Lung (tissue), 12 donors: ENCODE results near the gene RFX3. TPM values are rescaled to one million over a fixed set of nuclear protein-coding genes. Genes with fewer than 3 reads are reported as not detected.

Experiments
- ATAC-seq: fragments of 200-7000 bp; cut with Tn5 transposase; one replicate; pipeline ENCODE4 v1.9.1; 2020; ENCODE audit warnings: moderate number of reproducible peaks; ENCODE audit not compliant: insufficient read depth, low FRiP score
- DNase-seq, 3 donors: peaks; one replicate each; pipeline ENCODE4 v3.0.0-alpha.2; 2013 to 2017
- H3K27ac ChIP-seq, 2 donors: one replicate each; pipeline ENCODE4 v1.5.1; 2013; ENCODE audit warnings: mild to moderate bottlenecking in 2 of 2, moderate library complexity in 2 of 2, control low read depth in 1 of 2, inconsistent platforms in 1 of 2, low read depth in 1 of 2, low read length in 1 of 2
- H3K27me3 ChIP-seq, 3 donors: one replicate each; pipeline ENCODE4 v1.5.1; 2013; ENCODE audit warnings: low read length in 2 of 3; ENCODE audit not compliant: control insufficient read depth in 3 of 3, insufficient read depth in 3 of 3
- H3K36me3 ChIP-seq, 4 donors: one replicate each; pipeline ENCODE4 v1.5.1; 2013; ENCODE audit warnings: low read length in 4 of 4, mild to moderate bottlenecking in 1 of 4, moderate library complexity in 1 of 4; ENCODE audit not compliant: control insufficient read depth in 4 of 4, insufficient read depth in 4 of 4
- H3K4me1 ChIP-seq, 5 donors: one replicate each; pipeline ENCODE4 v1.5.1; 2013; ENCODE audit warnings: low read length in 5 of 5, mild to moderate bottlenecking in 2 of 5, moderate library complexity in 1 of 5; ENCODE audit not compliant: control insufficient read depth in 5 of 5, insufficient read depth in 5 of 5
- H3K4me3 ChIP-seq: one replicate; pipeline ENCODE4 v1.5.1; 2013; ENCODE audit warnings: mild to moderate bottlenecking, control low read depth, moderate library complexity
- H3K9ac ChIP-seq, 2 donors: one replicate each; pipeline ENCODE4 v1.5.1; 2013; ENCODE audit warnings: low read length in 2 of 2, control low read depth in 1 of 2; ENCODE audit not compliant: insufficient read depth in 1 of 2
- H3K9me3 ChIP-seq, 4 donors: one replicate each; pipeline ENCODE4 v1.5.1; 2013; ENCODE audit warnings: low read length in 3 of 4, mild to moderate bottlenecking in 1 of 4, moderate library complexity in 1 of 4; ENCODE audit not compliant: control insufficient read depth in 4 of 4, insufficient read depth in 3 of 4
- CTCF ChIP-seq: IDR thresholded peaks from 2 replicates; pipeline ENCODE4 v1.5.1; 2012; ENCODE audit warnings: mild to moderate bottlenecking; ENCODE audit errors: control extremely low read depth, extremely low read depth
- WGBS, 2 donors: extraction: QIAGEN DNeasy Blood & Tissue Kit; methylation state at CpG; one replicate each; pipeline ENCODE4 v1.1.7; 2013; 5-methylcytosine and 5-hydroxymethylcytosine counted together
- polyA plus RNA-seq, 2 donors: library from polyadenylated mRNA; stranded (reverse); fragments of 200-250 nt; gene quantifications; one replicate each; pipeline ENCODE4 v1.2.1, GENCODE V29; 2013
- total RNA-seq, 2 donors: library from RNA; depleted of rRNA in 1 of 2; stranded (reverse); fragments of >200 nt in 1 of 2; gene quantifications; one replicate each; pipeline ENCODE4 v1.2.1, GENCODE V29; 2014 to 2021
- donor health status: control.
- donor health status: control.
- donor health status: Bipolar disorder and iron deficiency.
- donor health status: healthy.
- donor health status: DM: yes; HTN: yes; CAD: no.

Gene RFX3
- total and polyA plus RNA-seq, 4 donors: 3.3 to 45.8 (median 14.0) TPM

GRCh38 chr9:3342159-3342777, 183.5 kb downstream of the RFX3 start:
- DNase-seq: no peak
- no peak for TF ChIP-seq CTCF
- H3K36me3 ChIP-seq: no peaks in the 10 kb centered on the region
- 67 to 87% methylated on average over 2 of the region's 2 CpGs for WGBS, 2 donors
- no peak for ATAC-seq
- no peak overlapping the region for H3K4me3 ChIP-seq
- H3K27ac ChIP-seq: no peak overlapping the region
- no peaks in the 10 kb centered on the region for H3K9me3 ChIP-seq
- no peaks in the 10 kb centered on the region for H3K27me3 ChIP-seq
- H3K9ac ChIP-seq: no peak overlapping the region
- peaks cover 0 to 2% (median 0%) of the 10 kb centered on the region in 5 donors for H3K4me1 ChIP-seq

- no peaks in the 10 kb centered on the region for H3K27me3 ChIP-seq
- H3K27ac ChIP-seq: peak overlapping the region in 1 of 2 donors; percentile 52
- H3K4me1 ChIP-seq: peaks cover 0 to 6% (median 0%) of the 10 kb centered on the region in 5 donors
- no peak overlapping the region for H3K4me3 ChIP-seq
- WGBS, 2 donors: 75 to 86% methylated on average over 3 of the region's 3 CpGs
- no peak for TF ChIP-seq CTCF
- H3K36me3 ChIP-seq: no peaks in the 10 kb centered on the region
- ATAC-seq (peak; percentile 27), DNase-seq (peak in 1 of 3 donors; percentile 7)
- no peaks in the 10 kb centered on the region for H3K9me3 ChIP-seq
- no peak overlapping the region for H3K9ac ChIP-seq
Observed at GRCh38 chr9:3337515-3338225, 188.1 kb downstream of the RFX3 start.

GRCh38 chr9:3336951-3337350, 188.8 kb downstream of the RFX3 start:
- Histone ChIP-seq H3K27ac (peak overlapping the region in 1 of 2 donors; percentile 40), H3K27me3 (no peaks in the 10 kb centered on the region), H3K9ac (no peak overlapping the region), H3K4me1 (peaks cover 0 to 10% (median 0%) of the 10 kb centered on the region in 5 donors), H3K4me3 (no peak overlapping the region), H3K9me3 (no peaks in the 10 kb centered on the region), H3K36me3 (no peaks in the 10 kb centered on the region)
- ATAC-seq (no peak), DNase-seq (no peak)
- TF ChIP-seq CTCF: no peak
- 79% methylated on average over 3 of the region's 3 CpGs for WGBS, 2 donors
